SU-DHL-6 (cell line): ENCODE results near the gene RBFOX2.

Experiments
- H2AFZ ChIP-seq: fragments of 200-600 bp; sonication (generic); 2 replicates; pipeline ENCODE4 v1.6.1; 2014; ENCODE audit warnings: low read depth, mild to moderate bottlenecking, moderate library complexity, mixed read lengths, antibody characterized with exemption, low read length; ENCODE audit not compliant: severe bottlenecking
- H3F3A ChIP-seq: fragments of 200-600 bp; shearing (Covaris generic); 2 replicates; pipeline ENCODE4 v1.6.0; 2016; ENCODE audit warnings: antibody characterized with exemption, mild to moderate bottlenecking; ENCODE audit not compliant: insufficient read depth
- H3K27ac ChIP-seq: fragments of 200-600 bp; sonication (generic); 2 replicates; pipeline ENCODE4 v1.5.1; 2016; ENCODE audit warnings: low read depth, mild to moderate bottlenecking, low read length, moderate library complexity, mixed read lengths
- H3K27me3 ChIP-seq: fragments of 200-600 bp; sonication (generic), shearing (Covaris generic); 2 replicates; pipeline ENCODE4 v1.6.0; 2014; ENCODE audit warnings: mild to moderate bottlenecking, low read length
- H3K36me3 ChIP-seq: fragments of 200-600 bp; sonication (generic); 2 replicates; pipeline ENCODE4 v1.6.1; 2014; ENCODE audit warnings: mild to moderate bottlenecking, low read length, mixed read lengths
- H3K4me2 ChIP-seq: fragments of 300-600, 200-600 bp; shearing (Covaris generic), sonication (generic); 2 replicates; pipeline ENCODE4 v1.6.0; 2014; ENCODE audit warnings: low read length, low read depth, mild to moderate bottlenecking; ENCODE audit not compliant: poor library complexity, severe bottlenecking
- H3K4me3 ChIP-seq: fragments of 200-600 bp; sonication (generic); 2 replicates; pipeline ENCODE4 v1.5.1; 2014; ENCODE audit warnings: antibody characterized with exemption, low read length, mild to moderate bottlenecking, mixed read lengths; ENCODE audit not compliant: insufficient read depth, poor library complexity, severe bottlenecking
- H3K79me2 ChIP-seq: fragments of 200-600 bp; sonication (generic); 2 replicates; pipeline ENCODE4 v1.6.1; 2014; ENCODE audit warnings: mild to moderate bottlenecking, low read length, moderate library complexity; ENCODE audit not compliant: insufficient read depth
- H3K9ac ChIP-seq: fragments of 200-600 bp; sonication (generic); 2 replicates; pipeline ENCODE4 v1.7.0; 2014; ENCODE audit warnings: mild to moderate bottlenecking, low read length
- H3K9me2 ChIP-seq: fragments of 200-600 bp; sonication (generic); replicated peaks from 2 replicates; pipeline ENCODE4 v1.6.1; 2014; ENCODE audit warnings: low read length; ENCODE audit not compliant: insufficient read depth
- H3K9me3 ChIP-seq: fragments of 200-600 bp; sonication (generic); 2 replicates; pipeline ENCODE4 v1.6.1; 2014; ENCODE audit warnings: low read length, mixed read lengths; ENCODE audit not compliant: insufficient read depth
- H4K20me1 ChIP-seq: fragments of 200-600 bp; sonication (generic); 2 replicates; pipeline ENCODE4 v1.6.1; 2014; ENCODE audit warnings: low read depth, mild to moderate bottlenecking, antibody characterized with exemption, low read length, moderate library complexity, mixed read lengths
- EZH2phosphoT487 ChIP-seq: fragments of 200-600 bp; sonication (generic), shearing (Covaris generic); conservative IDR thresholded peaks from 2 replicates; pipeline ENCODE4 v1.6.1; 2018; ENCODE audit warnings: mild to moderate bottlenecking, antibody characterized with exemption, low read length, moderate library complexity, mixed read lengths
- TF ChIP-seq, protein P1 (sequence below): fragments of 200-600 bp; sonication (generic); IDR thresholded peaks from one replicate; pipeline ENCODE4 v1.5.1; 2017; ENCODE audit warnings: antibody characterized with exemption, mild to moderate bottlenecking, low read length, moderate library complexity; ENCODE audit not compliant: insufficient read depth, poor library complexity, severe bottlenecking

Gene RBFOX2

DNA sequence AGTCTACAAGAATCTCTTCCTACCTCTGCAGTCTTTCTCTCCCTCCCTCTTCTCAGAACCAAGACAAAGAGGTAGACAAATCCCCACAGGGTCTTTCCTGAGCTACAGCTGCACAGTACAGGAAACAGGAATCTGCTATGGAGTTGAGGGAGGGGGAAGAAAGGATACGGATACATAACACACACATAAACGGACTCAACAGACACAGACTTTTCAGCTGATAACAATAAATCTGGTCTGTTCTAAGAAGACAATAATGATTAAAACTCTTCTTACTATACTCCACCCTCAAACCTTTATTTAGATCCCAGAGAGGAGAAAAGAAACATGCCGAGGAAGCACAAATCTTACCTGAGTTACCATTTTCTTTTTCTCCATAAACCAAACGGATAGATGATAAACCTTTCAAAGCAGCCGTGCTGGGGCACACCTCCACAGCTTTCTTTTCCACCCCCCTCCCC lies 188.8 kb downstream of the RBFOX2 start:
- H3K9ac ChIP-seq, result no peak overlapping the region
- no peak overlapping the region for H3K4me3 ChIP-seq
- H2AFZ ChIP-seq, result no peak overlapping the region

DNA sequence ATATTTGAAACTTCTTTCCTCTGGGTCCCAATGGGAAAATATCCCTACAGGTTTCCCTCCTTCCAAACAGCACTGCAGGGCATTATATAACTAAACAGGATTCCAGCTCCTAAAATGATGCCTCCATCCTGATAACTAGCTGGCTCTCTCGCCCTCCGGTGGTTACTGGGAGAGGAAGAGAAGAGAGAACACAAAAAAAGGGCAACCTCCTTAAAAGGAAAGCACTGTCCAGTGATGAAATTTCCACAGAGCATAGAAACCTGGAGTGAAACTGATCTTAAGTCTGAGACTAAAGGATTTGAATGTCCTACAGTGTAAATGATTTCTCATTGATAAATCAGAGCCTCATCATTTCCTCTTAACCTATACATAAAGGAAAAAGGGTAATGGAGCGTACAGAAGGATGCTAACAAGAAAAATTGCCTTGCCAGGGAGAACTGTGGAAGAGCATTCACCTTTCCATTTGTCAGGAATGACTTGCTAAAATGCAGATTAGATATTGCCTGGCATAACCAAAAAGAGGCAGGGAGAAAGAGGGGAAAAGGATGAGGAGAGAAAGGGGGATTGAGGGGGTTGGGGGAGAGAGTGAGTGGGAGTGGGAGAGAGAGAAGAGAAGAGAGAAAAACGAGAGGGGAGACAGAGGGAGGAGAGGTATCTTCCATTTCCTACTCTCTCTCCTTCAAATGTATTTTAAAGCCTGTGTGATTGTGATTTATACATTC lies 189.6 kb downstream of the RBFOX2 start:
- Histone ChIP-seq H3F3A (no peaks in the 10 kb centered on the region), H3K9ac (no peak overlapping the region), H3K9me2 (no peaks in the 10 kb centered on the region), H3K79me2 (no peaks in the 10 kb centered on the region), H4K20me1 (no peaks in the 10 kb centered on the region), H3K27me3 (no peaks in the 10 kb centered on the region), H2AFZ (no peak overlapping the region), H3K4me3 (no peak overlapping the region), H3K36me3 (no peaks in the 10 kb centered on the region), H3K4me2 (no peak overlapping the region), H3K9me3 (no peaks in the 10 kb centered on the region), H3K27ac (no peak overlapping the region)
- TF ChIP-seq EZH2phosphoT487, result no peak
- TF ChIP-seq, protein P1, sequence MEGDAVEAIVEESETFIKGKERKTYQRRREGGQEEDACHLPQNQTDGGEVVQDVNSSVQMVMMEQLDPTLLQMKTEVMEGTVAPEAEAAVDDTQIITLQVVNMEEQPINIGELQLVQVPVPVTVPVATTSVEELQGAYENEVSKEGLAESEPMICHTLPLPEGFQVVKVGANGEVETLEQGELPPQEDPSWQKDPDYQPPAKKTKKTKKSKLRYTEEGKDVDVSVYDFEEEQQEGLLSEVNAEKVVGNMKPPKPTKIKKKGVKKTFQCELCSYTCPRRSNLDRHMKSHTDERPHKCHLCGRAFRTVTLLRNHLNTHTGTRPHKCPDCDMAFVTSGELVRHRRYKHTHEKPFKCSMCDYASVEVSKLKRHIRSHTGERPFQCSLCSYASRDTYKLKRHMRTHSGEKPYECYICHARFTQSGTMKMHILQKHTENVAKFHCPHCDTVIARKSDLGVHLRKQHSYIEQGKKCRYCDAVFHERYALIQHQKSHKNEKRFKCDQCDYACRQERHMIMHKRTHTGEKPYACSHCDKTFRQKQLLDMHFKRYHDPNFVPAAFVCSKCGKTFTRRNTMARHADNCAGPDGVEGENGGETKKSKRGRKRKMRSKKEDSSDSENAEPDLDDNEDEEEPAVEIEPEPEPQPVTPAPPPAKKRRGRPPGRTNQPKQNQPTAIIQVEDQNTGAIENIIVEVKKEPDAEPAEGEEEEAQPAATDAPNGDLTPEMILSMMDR, result peak; percentile 32

More for the DNA sequence above, 188.8 kb downstream of the RBFOX2 start:
- no peak overlapping the region for H3K4me2 ChIP-seq
- no peaks in the 10 kb centered on the region for H4K20me1 ChIP-seq
- no peaks in the 10 kb centered on the region for H3K36me3 ChIP-seq
- no peaks in the 10 kb centered on the region for H3K27me3 ChIP-seq
- H3K79me2 ChIP-seq, result no peaks in the 10 kb centered on the region
- H3F3A ChIP-seq, result no peaks in the 10 kb centered on the region
- TF ChIP-seq EZH2phosphoT487, result no peak
- TF ChIP-seq, protein P1, result no peak
- no peaks in the 10 kb centered on the region for H3K9me2 ChIP-seq
- no peaks in the 10 kb centered on the region for H3K9me3 ChIP-seq
- no peak overlapping the region for H3K27ac ChIP-seq

DNA sequence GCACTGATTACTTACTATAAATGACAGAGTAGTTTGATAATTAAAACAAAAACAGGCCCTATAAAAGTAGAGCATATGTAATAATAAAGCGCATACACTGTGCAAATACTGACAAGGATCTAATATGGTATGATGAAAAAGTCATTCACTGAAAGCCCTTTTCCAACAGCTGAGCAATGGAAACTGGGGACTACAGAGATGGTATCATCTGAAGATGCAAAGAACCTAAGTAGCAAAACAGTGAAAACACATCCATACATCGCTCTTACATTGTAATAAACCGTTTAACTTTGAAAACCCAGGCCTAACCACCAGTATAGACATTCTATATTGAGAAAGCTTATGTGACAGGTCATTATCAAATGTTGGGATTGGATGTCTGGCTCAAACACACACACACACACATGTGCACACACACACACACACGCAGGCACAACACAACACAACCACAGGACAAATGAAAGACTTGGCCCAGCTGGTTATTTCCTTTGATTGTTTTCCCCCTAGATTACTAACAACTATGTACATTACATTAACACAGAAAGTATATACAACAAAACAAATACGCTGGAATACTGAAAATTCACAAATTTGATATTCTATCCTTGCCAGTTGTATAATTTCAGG lies 191.4 kb downstream of the RBFOX2 start:
- Histone ChIP-seq H3K36me3 (no peaks in the 10 kb centered on the region), H3K27me3 (no peaks in the 10 kb centered on the region), H3K4me3 (no peak overlapping the region), H3F3A (no peaks in the 10 kb centered on the region), H2AFZ (no peak overlapping the region), H4K20me1 (no peaks in the 10 kb centered on the region), H3K9me2 (no peaks in the 10 kb centered on the region), H3K79me2 (no peaks in the 10 kb centered on the region), H3K9me3 (no peaks in the 10 kb centered on the region), H3K4me2 (no peak overlapping the region), H3K9ac (no peak overlapping the region), H3K27ac (no peak overlapping the region)
- TF ChIP-seq, protein P1, result no peak
- TF ChIP-seq EZH2phosphoT487, result no peak
